Subcutaneous abdominal adipose tissue (tissue), 5 donors: ENCODE data around the gene AUP1.

Experiments used
- H3K27ac ChIP-seq: one replicate; pipeline ENCODE4 v1.7.0; 2013; ENCODE audit warnings: low read depth, mild to moderate bottlenecking, inconsistent platforms, low read length, moderate library complexity
- H3K27me3 ChIP-seq, 5 donors: one replicate each; pipeline ENCODE4 v1.7.0; 2013; ENCODE audit warnings: low read length in 5 of 5, inconsistent platforms in 1 of 5; ENCODE audit not compliant: control insufficient read depth in 5 of 5, insufficient read depth in 4 of 5
- H3K36me3 ChIP-seq, 5 donors: one replicate each; pipeline ENCODE4 v1.7.0; 2013; ENCODE audit warnings: low read length in 5 of 5; ENCODE audit not compliant: control insufficient read depth in 5 of 5, insufficient read depth in 5 of 5
- H3K4me1 ChIP-seq, 5 donors: one replicate each; pipeline ENCODE4 v1.7.0; 2013; ENCODE audit warnings: low read length in 5 of 5, mild to moderate bottlenecking in 3 of 5, moderate library complexity in 1 of 5; ENCODE audit not compliant: control insufficient read depth in 5 of 5, insufficient read depth in 5 of 5
- H3K4me3 ChIP-seq, 5 donors: one replicate each; pipeline ENCODE4 v1.7.0; 2013; ENCODE audit warnings: low read length in 5 of 5, low read depth in 1 of 5
- H3K9ac ChIP-seq, 5 donors: one replicate each; pipeline ENCODE4 v1.7.0; 2013; ENCODE audit warnings: low read length in 5 of 5, mild to moderate bottlenecking in 4 of 5, moderate library complexity in 3 of 5
- H3K9me3 ChIP-seq, 5 donors: one replicate each; pipeline ENCODE4 v1.7.0; 2013; ENCODE audit warnings: low read length in 5 of 5; ENCODE audit not compliant: control insufficient read depth in 5 of 5
- donor health status: healthy.
- donor health status: healthy.
- donor health status: healthy.
- donor health status: healthy.
- donor health status: healthy.

The AUP1 gene

GRCh38 chr2:74528600-74529356 lies 728 bp downstream of the AUP1 start:
- Histone ChIP-seq H3K4me3 (peak overlapping the region; percentile 66 to 95 (median 83)), H3K27ac (peak overlapping the region; percentile 76), H3K36me3 (peaks cover 0 to 53% (median 44%) of the 10 kb centered on the region in 5 donors), H3K9ac (peak overlapping the region; percentile 48 to 94 (median 82)), H3K4me1 (peaks cover 2 to 39% (median 27%) of the 10 kb centered on the region in 5 donors), H3K27me3 (no peaks in the 10 kb centered on the region), H3K9me3 (no peaks in the 10 kb centered on the region)

GRCh38 chr2:74527741-74528140 lies 1.8 kb downstream of the AUP1 start:
- Histone ChIP-seq H3K4me1 (peaks cover 2 to 39% (median 27%) of the 10 kb centered on the region in 5 donors), H3K9ac (no peak overlapping the region), H3K9me3 (no peaks in the 10 kb centered on the region), H3K4me3 (no peak overlapping the region), H3K27me3 (no peaks in the 10 kb centered on the region), H3K27ac (no peak overlapping the region), H3K36me3 (peaks cover 0 to 43% (median 34%) of the 10 kb centered on the region in 5 donors)

DNA sequence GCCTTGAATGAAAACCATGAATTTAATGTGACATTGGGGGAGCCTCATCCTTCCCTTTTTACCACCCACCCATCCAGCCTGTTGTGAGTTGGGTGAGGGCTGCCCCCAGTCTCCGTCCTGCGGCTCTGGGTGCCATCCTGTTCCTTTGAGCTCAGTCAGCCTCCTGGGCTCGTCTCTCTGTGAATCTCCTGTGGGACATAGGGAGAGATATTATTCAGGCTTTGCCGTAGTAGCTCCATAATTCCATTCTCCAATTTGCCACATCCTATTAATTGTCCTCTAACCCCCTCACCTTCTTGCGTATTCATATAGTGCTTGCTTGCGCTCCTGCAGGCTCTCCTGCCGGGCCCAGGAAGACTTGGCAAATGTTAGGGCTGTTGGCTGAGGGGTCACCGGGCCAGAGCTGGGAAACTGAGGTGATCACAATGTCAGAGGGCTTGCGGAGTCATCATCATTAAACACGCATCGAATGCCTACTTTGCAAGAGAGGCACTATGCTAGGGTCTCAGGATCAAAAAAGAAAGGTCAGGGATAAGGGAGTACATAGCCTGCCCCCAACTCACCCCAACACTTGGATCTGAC lies 2.8 kb downstream of the AUP1 start:
- no peaks in the 10 kb centered on the region for H3K9me3 ChIP-seq
- no peak overlapping the region for H3K27ac ChIP-seq
- peaks cover 2 to 33% (median 26%) of the 10 kb centered on the region in 5 donors for H3K4me1 ChIP-seq
- no peak overlapping the region for H3K4me3 ChIP-seq
- peaks cover 0 to 3% (median 0%) of the 10 kb centered on the region in 5 donors for H3K27me3 ChIP-seq
- peaks cover 0 to 37% (median 27%) of the 10 kb centered on the region in 5 donors for H3K36me3 ChIP-seq
- no peak overlapping the region for H3K9ac ChIP-seq

GRCh38 chr2:74525717-74526648 lies 3.5 kb downstream of the AUP1 start, which contains the start of gene DQX1:
Gene DQX1 (minus strand): TSS chr2:74526231. CDS start chr2:74525729, 502 bp downstream.
- Histone ChIP-seq H3K36me3 (peaks cover 0 to 32% (median 27%) of the 10 kb centered on the region in 5 donors), H3K27me3 (peaks cover 0 to 3% (median 0%) of the 10 kb centered on the region in 5 donors), H3K27ac (no peak within 1 kb of the TSS), H3K9me3 (no peaks in the 10 kb centered on the region), H3K4me3 (no peak within 1 kb of the TSS), H3K4me1 (peaks cover 2 to 25% (median 22%) of the 10 kb centered on the region in 5 donors), H3K9ac (no peak within 1 kb of the TSS)

DNA sequence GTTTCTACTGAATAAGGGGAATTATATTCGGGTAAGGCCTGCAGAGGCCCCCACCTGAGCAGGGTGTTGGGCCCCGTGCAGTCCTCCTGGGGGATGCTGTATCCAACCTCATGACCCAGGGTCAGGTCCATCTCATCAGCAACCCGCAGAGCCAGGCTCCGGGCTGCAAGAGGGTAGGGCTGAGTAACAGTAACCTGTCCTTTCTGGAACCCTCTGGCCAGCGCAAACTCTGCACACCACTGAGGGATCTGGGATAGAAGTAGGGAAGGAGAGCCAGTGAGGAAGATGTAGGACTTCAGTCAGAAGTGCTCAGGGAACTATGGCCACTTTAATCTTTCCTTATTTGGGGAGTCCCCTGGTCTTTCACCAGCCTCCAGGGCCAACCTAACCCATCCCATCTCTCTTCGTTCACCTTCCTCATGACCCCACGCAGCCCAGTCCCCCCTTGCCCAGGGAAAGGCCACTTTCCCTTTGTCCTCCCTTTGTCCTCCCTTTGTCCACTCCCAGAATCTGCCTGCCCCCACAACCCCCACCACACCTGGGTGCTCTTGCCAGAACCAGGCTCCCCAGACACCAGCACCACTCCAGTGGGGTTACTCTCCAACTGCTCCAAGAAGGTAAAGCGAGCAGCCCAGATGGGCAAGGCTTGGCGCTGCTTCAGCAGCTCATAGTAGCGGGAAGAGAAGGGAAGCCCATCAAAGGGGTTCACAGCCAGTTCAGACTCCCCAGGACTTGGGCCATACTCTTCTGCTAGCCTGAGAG lies 4.4 kb downstream of the AUP1 start:
- H3K4me1 ChIP-seq = peaks cover 2 to 17% (median 15%) of the 10 kb centered on the region in 5 donors
- peaks cover 0 to 32% (median 27%) of the 10 kb centered on the region in 5 donors for H3K36me3 ChIP-seq
- H3K4me3 ChIP-seq = no peak overlapping the region
- H3K27ac ChIP-seq = no peak overlapping the region
- H3K27me3 ChIP-seq = peaks cover 0 to 6% (median 5%) of the 10 kb centered on the region in 5 donors
- no peak overlapping the region for H3K9ac ChIP-seq
- no peaks in the 10 kb centered on the region for H3K9me3 ChIP-seq

GRCh38 chr2:74524005-74524404 lies 5.5 kb downstream of the AUP1 start:
- Histone ChIP-seq H3K9me3 (no peaks in the 10 kb centered on the region), H3K4me3 (no peak overlapping the region), H3K4me1 (peaks cover 2 to 13% (median 12%) of the 10 kb centered on the region in 5 donors), H3K27me3 (peaks cover 3 to 16% (median 14%) of the 10 kb centered on the region in 5 donors), H3K9ac (no peak overlapping the region), H3K36me3 (peaks cover 0 to 32% (median 27%) of the 10 kb centered on the region in 5 donors), H3K27ac (no peak overlapping the region)

DNA sequence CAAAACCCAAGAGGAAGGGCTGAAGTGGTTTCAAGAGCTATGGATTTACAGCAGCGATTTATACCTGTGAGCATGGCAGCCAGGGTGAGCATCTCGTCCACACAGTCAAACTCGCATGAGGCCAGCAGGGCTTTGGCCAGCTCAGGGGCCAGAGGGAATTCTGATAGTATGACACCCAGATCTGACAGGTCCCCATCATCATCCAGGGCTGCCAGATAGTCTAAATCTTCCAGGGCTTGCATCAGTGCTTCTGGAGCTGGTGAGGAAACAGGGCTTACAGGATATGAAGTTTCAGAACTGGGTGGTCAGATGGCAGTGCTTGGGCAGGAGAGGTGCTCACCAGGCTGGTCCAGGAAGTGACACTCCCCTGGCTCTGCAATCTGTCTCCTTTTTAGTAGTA lies 7.0 kb downstream of the AUP1 start:
- no peaks in the 10 kb centered on the region for H3K9me3 ChIP-seq
- no peaks in the 10 kb centered on the region for H3K4me1 ChIP-seq
- no peak overlapping the region for H3K27ac ChIP-seq
- H3K27me3 ChIP-seq = peaks cover 16 to 30% (median 28%) of the 10 kb centered on the region in 5 donors
- no peak overlapping the region for H3K4me3 ChIP-seq
- H3K9ac ChIP-seq = no peak overlapping the region
- peaks cover 0 to 23% (median 21%) of the 10 kb centered on the region in 5 donors for H3K36me3 ChIP-seq

DNA sequence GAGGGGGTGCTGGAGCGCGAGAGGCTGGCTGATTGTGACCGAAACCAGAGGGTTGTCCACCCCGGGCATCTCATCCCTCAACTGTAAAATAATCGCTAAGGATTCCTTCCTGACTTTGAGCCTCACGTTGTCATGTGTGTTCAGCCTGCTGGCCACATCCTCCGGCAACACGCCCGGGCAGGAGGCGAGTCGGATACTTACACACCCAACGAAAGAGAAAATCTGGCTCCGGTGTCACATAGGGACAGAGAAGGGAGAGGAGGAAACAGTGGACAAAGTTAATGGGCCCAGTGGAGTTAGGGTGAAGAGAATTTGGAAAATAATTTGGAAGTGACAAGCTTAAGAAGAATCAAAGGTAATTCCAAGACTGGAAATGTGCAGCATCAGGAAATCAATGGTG lies 12.9 kb downstream of the AUP1 start:
- H3K36me3 ChIP-seq = no peaks in the 10 kb centered on the region
- no peak overlapping the region for H3K9ac ChIP-seq
- H3K4me1 ChIP-seq = peaks cover 0 to 29% (median 24%) of the 10 kb centered on the region in 5 donors
- H3K27me3 ChIP-seq = peaks cover 55 to 84% (median 69%) of the 10 kb centered on the region in 5 donors
- no peaks in the 10 kb centered on the region for H3K9me3 ChIP-seq
- no peak overlapping the region for H3K27ac ChIP-seq
- H3K4me3 ChIP-seq = peak overlapping the region in 4 of 5 donors; percentile 44 to 65 (median 48)

DNA sequence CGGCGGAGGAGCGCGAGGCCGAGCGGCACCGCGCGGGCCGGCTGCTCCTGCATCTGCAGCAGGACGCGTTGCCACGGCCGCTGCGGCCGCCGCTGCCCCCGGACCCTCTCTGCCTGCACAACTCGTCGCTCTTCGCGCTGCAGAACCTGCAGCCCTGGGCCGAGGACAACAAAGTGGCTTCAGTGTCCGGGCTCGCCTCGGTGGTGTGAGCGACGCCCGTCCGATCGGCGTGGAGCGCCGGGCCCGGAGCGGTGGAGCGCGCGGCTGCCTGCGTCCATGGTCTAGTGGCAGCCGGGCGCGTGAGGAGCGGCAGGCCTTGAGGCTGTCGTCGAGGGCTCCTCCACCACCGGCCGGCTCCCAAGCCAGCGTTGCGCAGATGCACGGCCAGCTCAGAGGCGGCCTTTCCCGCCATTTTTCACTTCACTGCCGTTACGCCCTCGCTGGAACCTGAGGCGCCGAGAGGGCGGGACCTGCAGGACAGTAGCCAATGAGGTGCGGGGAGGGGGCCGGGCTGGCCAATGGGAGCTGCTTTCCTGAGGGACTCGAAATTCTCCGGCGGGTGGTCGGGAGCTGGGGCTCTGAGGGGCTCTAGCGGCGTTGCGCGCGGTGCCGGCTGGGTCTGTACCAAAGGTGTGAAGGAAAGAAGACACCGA lies 13.4 kb downstream of the AUP1 start:
- peak overlapping the region in 4 of 5 donors; percentile 44 to 65 (median 48) for H3K4me3 ChIP-seq

More for the DNA sequence above, 13.4 kb downstream of the AUP1 start:
- Histone ChIP-seq H3K9ac (no peak overlapping the region), H3K9me3 (no peaks in the 10 kb centered on the region), H3K27ac (no peak overlapping the region), H3K27me3 (peaks cover 60 to 90% (median 75%) of the 10 kb centered on the region in 5 donors), H3K36me3 (no peaks in the 10 kb centered on the region), H3K4me1 (peaks cover 0 to 29% (median 24%) of the 10 kb centered on the region in 5 donors)
